Measurements from ENCODE around the gene SAMD4B.

Gene SAMD4B

GRCh38 chr19:39316627-39317321 lies 25.4 kb upstream of the SAMD4B start:
- DNase-seq (ENCODE audit: insufficient read length) (no peak), FAIRE-seq (no peak)
- TF ChIP-seq POLR2AphosphoS5 (IDR thresholded peaks at IDR 0.05; ENCODE audit: low read depth, low read length) (no peak), POLR2A (IDR thresholded peaks at IDR 0.05; ENCODE audit: low read depth, low read length) (no peak), TAF1 (IDR thresholded peaks at IDR 0.05; ENCODE audit: borderline replicate concordance, low read depth, low read length) (no peak)

GRCh38 chr19:39317476-39317875 lies 24.7 kb upstream of the SAMD4B start:
- no peak for TF ChIP-seq POLR2A (IDR thresholded peaks at IDR 0.05; ENCODE audit: low read depth, low read length)
- no peak for TF ChIP-seq POLR2AphosphoS5 (IDR thresholded peaks at IDR 0.05; ENCODE audit: low read depth, low read length)
- TF ChIP-seq TAF1 (IDR thresholded peaks at IDR 0.05; ENCODE audit: borderline replicate concordance, low read depth, low read length) = no peak
- FAIRE-seq (no peak), DNase-seq (ENCODE audit: insufficient read length) (no peak)

GRCh38 chr19:39318071-39318470 lies 24.1 kb upstream of the SAMD4B start:
- FAIRE-seq (no peak), DNase-seq (ENCODE audit: insufficient read length) (no peak)
- no peak for TF ChIP-seq TAF1 (IDR thresholded peaks at IDR 0.05; ENCODE audit: borderline replicate concordance, low read depth, low read length)
- no peak for TF ChIP-seq POLR2AphosphoS5 (IDR thresholded peaks at IDR 0.05; ENCODE audit: low read depth, low read length)
- no peak for TF ChIP-seq POLR2A (IDR thresholded peaks at IDR 0.05; ENCODE audit: low read depth, low read length)

- no peak for TF ChIP-seq POLR2A (IDR thresholded peaks at IDR 0.05; ENCODE audit: low read depth, low read length)
- no peak for TF ChIP-seq TAF1 (IDR thresholded peaks at IDR 0.05; ENCODE audit: borderline replicate concordance, low read depth, low read length)
- no peak for TF ChIP-seq POLR2AphosphoS5 (IDR thresholded peaks at IDR 0.05; ENCODE audit: low read depth, low read length)
- FAIRE-seq = no peak
- no peak for DNase-seq (ENCODE audit: insufficient read length)
Measured at GRCh38 chr19:39318690-39319089, 23.5 kb upstream of the SAMD4B start.

GRCh38 chr19:39319098-39319891 lies 22.9 kb upstream of the SAMD4B start:
- TF ChIP-seq POLR2AphosphoS5 (IDR thresholded peaks at IDR 0.05; ENCODE audit: low read depth, low read length) (no peak), TAF1 (IDR thresholded peaks at IDR 0.05; ENCODE audit: borderline replicate concordance, low read depth, low read length) (no peak), POLR2A (IDR thresholded peaks at IDR 0.05; ENCODE audit: low read depth, low read length) (no peak)
- DNase-seq (ENCODE audit: insufficient read length) (no peak), FAIRE-seq (no peak)

GRCh38 chr19:39319892-39320248 lies 22.4 kb upstream of the SAMD4B start:
- no peak for TF ChIP-seq TAF1 (IDR thresholded peaks at IDR 0.05; ENCODE audit: borderline replicate concordance, low read depth, low read length)
- TF ChIP-seq POLR2A (IDR thresholded peaks at IDR 0.05; ENCODE audit: low read depth, low read length) = no peak
- TF ChIP-seq POLR2AphosphoS5 (IDR thresholded peaks at IDR 0.05; ENCODE audit: low read depth, low read length) = no peak
- DNase-seq (ENCODE audit: insufficient read length) (no peak), FAIRE-seq (no peak)

- FAIRE-seq = no peak
- no peak for DNase-seq (ENCODE audit: insufficient read length)
- TF ChIP-seq TAF1 (IDR thresholded peaks at IDR 0.05; ENCODE audit: borderline replicate concordance, low read depth, low read length) (no peak), POLR2A (IDR thresholded peaks at IDR 0.05; ENCODE audit: low read depth, low read length) (no peak)
Measured at GRCh38 chr19:39321117-39321831, 20.9 kb upstream of the SAMD4B start.

- DNase-seq (ENCODE audit: insufficient read length) (no peak), FAIRE-seq (no peak)
- TF ChIP-seq TAF1 (IDR thresholded peaks at IDR 0.05; ENCODE audit: borderline replicate concordance, low read depth, low read length) = no peak
- TF ChIP-seq POLR2A (IDR thresholded peaks at IDR 0.05; ENCODE audit: low read depth, low read length) = no peak
- no peak for TF ChIP-seq POLR2AphosphoS5 (IDR thresholded peaks at IDR 0.05; ENCODE audit: low read depth, low read length)
Measured at GRCh38 chr19:39321832-39322176, 20.4 kb upstream of the SAMD4B start.

GRCh38 chr19:39324242-39324842 lies 17.9 kb upstream of the SAMD4B start:
- TF ChIP-seq TAF1 (IDR thresholded peaks at IDR 0.05; ENCODE audit: borderline replicate concordance, low read depth, low read length) (no peak), POLR2A (IDR thresholded peaks at IDR 0.05; ENCODE audit: low read depth, low read length) (no peak), POLR2AphosphoS5 (IDR thresholded peaks at IDR 0.05; ENCODE audit: low read depth, low read length) (no peak)
- FAIRE-seq = no peak
- no peak for DNase-seq (ENCODE audit: insufficient read length)

- FAIRE-seq (no peak), DNase-seq (ENCODE audit: insufficient read length) (no peak)
- TF ChIP-seq POLR2A (IDR thresholded peaks at IDR 0.05; ENCODE audit: low read depth, low read length) (no peak), POLR2AphosphoS5 (IDR thresholded peaks at IDR 0.05; ENCODE audit: low read depth, low read length) (no peak), TAF1 (IDR thresholded peaks at IDR 0.05; ENCODE audit: borderline replicate concordance, low read depth, low read length) (no peak)
Measured at GRCh38 chr19:39325778-39326665, 16.2 kb upstream of the SAMD4B start.

Measured in GM12892 (cell line).